T-helper 22 cell (primary cell): ENCODE data around the gene RNF208.
A peak's percentile ranks its signal among the peaks of the same experiment; 100 is the strongest.
"Not testable (repeated sequence)": the region's sequence is repeated elsewhere in the genome, so short reads cannot be mapped to it uniquely, and the experiment has no call there.

Source experiments
- DNase-seq: peaks from one replicate; pipeline ENCODE4 v3.0.0-alpha.2; 2020; ENCODE audit warnings: low read depth

Gene RNF208

GRCh38 chr9:137253717-137254623, 31.9 kb upstream of the RNF208 start:
- DNase-seq = no peak

GRCh38 chr9:137252555-137253506, 30.8 kb upstream of the RNF208 start:
- no peak for DNase-seq

- no peak for DNase-seq
Observed at GRCh38 chr9:137251490-137252268, 29.6 kb upstream of the RNF208 start.

- no peak for DNase-seq
Observed at GRCh38 chr9:137251194-137251461, 29.1 kb upstream of the RNF208 start, which contains the start of gene STPG3. STPG3 (plus strand) TSS chr9:137251286; CDS start chr9:137251287, 1 bp downstream.

- DNase-seq = no peak
Observed at GRCh38 chr9:137250329-137251193, 28.5 kb upstream of the RNF208 start.

- no peak for DNase-seq
Observed at GRCh38 chr9:137247916-137248175, 25.8 kb upstream of the RNF208 start.

- no peak for DNase-seq
Observed at GRCh38 chr9:137247135-137247915, 25.3 kb upstream of the RNF208 start.

- no peak for DNase-seq
Observed at GRCh38 chr9:137245450-137246421, 23.7 kb upstream of the RNF208 start.

- DNase-seq = no peak
Observed at GRCh38 chr9:137244486-137245449, 22.7 kb upstream of the RNF208 start.

- DNase-seq = no peak
Observed at GRCh38 chr9:137243626-137244485, 21.8 kb upstream of the RNF208 start.

- DNase-seq = not testable (repeated sequence)
Observed at GRCh38 chr9:137243266-137243625, 21.2 kb upstream of the RNF208 start.

GRCh38 chr9:137242269-137243203, 20.5 kb upstream of the RNF208 start:
- no peak for DNase-seq

- peak; percentile 61 for DNase-seq
Observed at GRCh38 chr9:137241490-137242268, 19.6 kb upstream of the RNF208 start.

- peak; percentile 97 for DNase-seq
Observed at GRCh38 chr9:137240841-137241489, 18.9 kb upstream of the RNF208 start, which contains the start of gene TUBB4B. TUBB4B (plus strand) TSS chr9:137241287; CDS start chr9:137241361, 74 bp downstream.
